ENCODE measurements around the gene FYN. TPM values are rescaled to one million over a fixed set of nuclear protein-coding genes. Genes with fewer than 3 reads are reported as not detected.

FYN gene
- total RNA-seq, 1 donor from 2014 or later: 124 TPM

- Histone ChIP-seq H3K4me1 (ENCODE audit: control insufficient read depth in 3 of 3, insufficient read depth in 3 of 3, low read length in 3 of 3) (peaks cover 0 to 5% (median under 1%) of the 10 kb centered on the region in 3 donors), H3K27ac (ENCODE audit: low read depth, low read length) (no peak overlapping the region), H3K4me3 (ENCODE audit: low read length in 3 of 3) (no peak overlapping the region), H3K36me3 (ENCODE audit: control insufficient read depth in 3 of 3, insufficient read depth in 3 of 3, low read length in 3 of 3) (no peaks in the 10 kb centered on the region), H3K9me3 (ENCODE audit: control insufficient read depth in 3 of 3, low read length in 3 of 3) (no peaks in the 10 kb centered on the region), H3K9ac (ENCODE audit: low read depth in 1 of 3, low read length in 3 of 3) (no peak overlapping the region), H3K27me3 (ENCODE audit: control insufficient read depth in 3 of 3, insufficient read depth in 3 of 3, low read length in 3 of 3) (peaks cover 0 to 2% (median 0%) of the 10 kb centered on the region in 3 donors)
Measured at GRCh38 chr6:111857674-111858337, 15.4 kb downstream of the FYN start.

GRCh38 chr6:111855753-111856152 lies 17.5 kb downstream of the FYN start:
- Histone ChIP-seq H3K9me3 (ENCODE audit: control insufficient read depth in 3 of 3, low read length in 3 of 3) (no peaks in the 10 kb centered on the region), H3K27me3 (ENCODE audit: control insufficient read depth in 3 of 3, insufficient read depth in 3 of 3, low read length in 3 of 3) (peaks cover 0 to 2% (median 0%) of the 10 kb centered on the region in 3 donors), H3K36me3 (ENCODE audit: control insufficient read depth in 3 of 3, insufficient read depth in 3 of 3, low read length in 3 of 3) (no peaks in the 10 kb centered on the region), H3K9ac (ENCODE audit: low read depth in 1 of 3, low read length in 3 of 3) (no peak overlapping the region), H3K4me1 (ENCODE audit: control insufficient read depth in 3 of 3, insufficient read depth in 3 of 3, low read length in 3 of 3) (peaks cover 0 to 3% (median 3%) of the 10 kb centered on the region in 3 donors), H3K27ac (ENCODE audit: low read depth, low read length) (no peak overlapping the region), H3K4me3 (ENCODE audit: low read length in 3 of 3) (no peak overlapping the region)

- Histone ChIP-seq H3K4me3 (ENCODE audit: low read length in 3 of 3) (no peak overlapping the region), H3K36me3 (ENCODE audit: control insufficient read depth in 3 of 3, insufficient read depth in 3 of 3, low read length in 3 of 3) (no peaks in the 10 kb centered on the region), H3K9ac (ENCODE audit: low read depth in 1 of 3, low read length in 3 of 3) (no peak overlapping the region), H3K27me3 (ENCODE audit: control insufficient read depth in 3 of 3, insufficient read depth in 3 of 3, low read length in 3 of 3) (peaks cover 0 to 2% (median 0%) of the 10 kb centered on the region in 3 donors), H3K4me1 (ENCODE audit: control insufficient read depth in 3 of 3, insufficient read depth in 3 of 3, low read length in 3 of 3) (peaks cover 0 to 6% (median 3%) of the 10 kb centered on the region in 3 donors), H3K27ac (ENCODE audit: low read depth, low read length) (no peak overlapping the region), H3K9me3 (ENCODE audit: control insufficient read depth in 3 of 3, low read length in 3 of 3) (no peaks in the 10 kb centered on the region)
Measured at GRCh38 chr6:111854683-111855082, 18.6 kb downstream of the FYN start.

GRCh38 chr6:111852725-111853124 lies 20.5 kb downstream of the FYN start:
- H3K9ac ChIP-seq (ENCODE audit: low read depth in 1 of 3, low read length in 3 of 3): no peak overlapping the region
- H3K27ac ChIP-seq (ENCODE audit: low read depth, low read length): no peak overlapping the region
- H3K36me3 ChIP-seq (ENCODE audit: control insufficient read depth in 3 of 3, insufficient read depth in 3 of 3, low read length in 3 of 3): no peaks in the 10 kb centered on the region
- H3K9me3 ChIP-seq (ENCODE audit: control insufficient read depth in 3 of 3, low read length in 3 of 3): no peaks in the 10 kb centered on the region
- H3K4me1 ChIP-seq (ENCODE audit: control insufficient read depth in 3 of 3, insufficient read depth in 3 of 3, low read length in 3 of 3): peaks cover 0 to 7% (median 3%) of the 10 kb centered on the region in 3 donors
- H3K27me3 ChIP-seq (ENCODE audit: control insufficient read depth in 3 of 3, insufficient read depth in 3 of 3, low read length in 3 of 3): peaks cover 0 to 2% (median 0%) of the 10 kb centered on the region in 3 donors
- no peak overlapping the region for H3K4me3 ChIP-seq (ENCODE audit: low read length in 3 of 3)

- Histone ChIP-seq H3K36me3 (ENCODE audit: control insufficient read depth in 3 of 3, insufficient read depth in 3 of 3, low read length in 3 of 3) (no peaks in the 10 kb centered on the region), H3K4me3 (ENCODE audit: low read length in 3 of 3) (no peak overlapping the region), H3K4me1 (ENCODE audit: control insufficient read depth in 3 of 3, insufficient read depth in 3 of 3, low read length in 3 of 3) (peaks cover 8 to 17% (median 12%) of the 10 kb centered on the region in 3 donors), H3K9me3 (ENCODE audit: control insufficient read depth in 3 of 3, low read length in 3 of 3) (no peaks in the 10 kb centered on the region), H3K27ac (ENCODE audit: low read depth, low read length) (no peak overlapping the region), H3K9ac (ENCODE audit: low read depth in 1 of 3, low read length in 3 of 3) (no peak overlapping the region), H3K27me3 (ENCODE audit: control insufficient read depth in 3 of 3, insufficient read depth in 3 of 3, low read length in 3 of 3) (peaks cover 0 to 2% (median 0%) of the 10 kb centered on the region in 3 donors)
Measured at GRCh38 chr6:111850295-111850937, 22.8 kb downstream of the FYN start.

GRCh38 chr6:111849298-111849697 lies 24.0 kb downstream of the FYN start:
- no peaks in the 10 kb centered on the region for H3K36me3 ChIP-seq (ENCODE audit: control insufficient read depth in 3 of 3, insufficient read depth in 3 of 3, low read length in 3 of 3)
- H3K27ac ChIP-seq (ENCODE audit: low read depth, low read length): no peak overlapping the region
- H3K4me3 ChIP-seq (ENCODE audit: low read length in 3 of 3): no peak overlapping the region
- H3K9ac ChIP-seq (ENCODE audit: low read depth in 1 of 3, low read length in 3 of 3): no peak overlapping the region
- peaks cover 11 to 23% (median 18%) of the 10 kb centered on the region in 3 donors for H3K4me1 ChIP-seq (ENCODE audit: control insufficient read depth in 3 of 3, insufficient read depth in 3 of 3, low read length in 3 of 3)
- peaks cover 0 to 2% (median 0%) of the 10 kb centered on the region in 3 donors for H3K27me3 ChIP-seq (ENCODE audit: control insufficient read depth in 3 of 3, insufficient read depth in 3 of 3, low read length in 3 of 3)
- H3K9me3 ChIP-seq (ENCODE audit: control insufficient read depth in 3 of 3, low read length in 3 of 3): no peaks in the 10 kb centered on the region

- no peak overlapping the region for H3K27ac ChIP-seq (ENCODE audit: low read depth, low read length)
- H3K36me3 ChIP-seq (ENCODE audit: control insufficient read depth in 3 of 3, insufficient read depth in 3 of 3, low read length in 3 of 3): no peaks in the 10 kb centered on the region
- H3K4me3 ChIP-seq (ENCODE audit: low read length in 3 of 3): no peak overlapping the region
- no peak overlapping the region for H3K9ac ChIP-seq (ENCODE audit: low read depth in 1 of 3, low read length in 3 of 3)
- H3K9me3 ChIP-seq (ENCODE audit: control insufficient read depth in 3 of 3, low read length in 3 of 3): no peaks in the 10 kb centered on the region
- H3K27me3 ChIP-seq (ENCODE audit: control insufficient read depth in 3 of 3, insufficient read depth in 3 of 3, low read length in 3 of 3): peaks cover 0 to 1% (median 0%) of the 10 kb centered on the region in 3 donors
- H3K4me1 ChIP-seq (ENCODE audit: control insufficient read depth in 3 of 3, insufficient read depth in 3 of 3, low read length in 3 of 3): peaks cover 11 to 27% (median 18%) of the 10 kb centered on the region in 3 donors
Measured at GRCh38 chr6:111848262-111848812, 24.9 kb downstream of the FYN start.

- H3K4me1 ChIP-seq (ENCODE audit: control insufficient read depth in 3 of 3, insufficient read depth in 3 of 3, low read length in 3 of 3): peaks cover 14 to 40% (median 23%) of the 10 kb centered on the region in 3 donors
- no peaks in the 10 kb centered on the region for H3K9me3 ChIP-seq (ENCODE audit: control insufficient read depth in 3 of 3, low read length in 3 of 3)
- no peak overlapping the region for H3K4me3 ChIP-seq (ENCODE audit: low read length in 3 of 3)
- H3K27ac ChIP-seq (ENCODE audit: low read depth, low read length): no peak overlapping the region
- no peaks in the 10 kb centered on the region for H3K27me3 ChIP-seq (ENCODE audit: control insufficient read depth in 3 of 3, insufficient read depth in 3 of 3, low read length in 3 of 3)
- H3K9ac ChIP-seq (ENCODE audit: low read depth in 1 of 3, low read length in 3 of 3): no peak overlapping the region
- no peaks in the 10 kb centered on the region for H3K36me3 ChIP-seq (ENCODE audit: control insufficient read depth in 3 of 3, insufficient read depth in 3 of 3, low read length in 3 of 3)
Measured at GRCh38 chr6:111846492-111847409, 26.5 kb downstream of the FYN start.

GRCh38 chr6:111846066-111846465 lies 27.2 kb downstream of the FYN start:
- H3K27ac ChIP-seq (ENCODE audit: low read depth, low read length): no peak overlapping the region
- peaks cover 0 to 3% (median 0%) of the 10 kb centered on the region in 3 donors for H3K36me3 ChIP-seq (ENCODE audit: control insufficient read depth in 3 of 3, insufficient read depth in 3 of 3, low read length in 3 of 3)
- H3K9me3 ChIP-seq (ENCODE audit: control insufficient read depth in 3 of 3, low read length in 3 of 3): no peaks in the 10 kb centered on the region
- H3K4me3 ChIP-seq (ENCODE audit: low read length in 3 of 3): no peak overlapping the region
- H3K27me3 ChIP-seq (ENCODE audit: control insufficient read depth in 3 of 3, insufficient read depth in 3 of 3, low read length in 3 of 3): no peaks in the 10 kb centered on the region
- no peak overlapping the region for H3K9ac ChIP-seq (ENCODE audit: low read depth in 1 of 3, low read length in 3 of 3)
- H3K4me1 ChIP-seq (ENCODE audit: control insufficient read depth in 3 of 3, insufficient read depth in 3 of 3, low read length in 3 of 3): peaks cover 14 to 40% (median 28%) of the 10 kb centered on the region in 3 donors
